Measurements from ENCODE around the gene RGS18.
"Not testable (repeated sequence)": the region's sequence is repeated elsewhere in the genome, so short reads cannot be mapped to it uniquely, and the experiment has no call there.

RGS18 gene

DNA sequence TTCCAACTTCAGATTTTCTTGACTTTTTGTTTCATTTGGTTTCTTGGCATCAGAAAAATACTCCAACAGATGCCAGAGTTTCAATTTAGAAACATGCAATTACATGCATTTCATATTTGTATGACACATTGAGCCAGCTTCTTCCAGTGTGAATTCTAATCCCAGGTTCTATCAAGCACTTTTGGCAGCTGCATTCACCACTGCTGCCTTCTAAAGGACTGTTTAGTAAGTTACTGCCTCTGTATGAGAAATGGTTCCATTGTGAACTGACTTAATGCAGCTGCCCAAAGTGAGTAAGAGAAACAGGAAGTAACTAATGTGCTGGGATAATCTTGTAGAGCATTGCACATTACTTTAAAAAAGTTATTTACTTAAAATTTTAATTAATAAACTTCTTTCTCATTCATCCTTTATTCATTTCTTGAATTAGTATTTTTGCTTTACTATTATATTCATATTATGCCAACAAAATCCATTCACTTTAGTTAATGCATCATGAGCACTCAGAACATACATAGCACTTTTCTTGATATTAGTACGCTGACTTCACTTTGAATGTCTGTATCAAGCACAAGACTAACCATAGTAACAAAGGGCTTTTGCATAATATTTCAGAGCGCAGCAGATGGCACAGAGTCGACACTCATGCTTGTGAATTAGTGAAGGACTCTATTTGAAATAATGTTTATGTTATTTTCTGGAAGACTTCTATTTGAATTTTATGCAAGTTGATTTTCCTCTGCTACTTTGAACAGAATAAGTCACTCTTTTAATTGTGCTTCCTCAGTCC, 9.8 kb downstream of the RGS18 start:
- no peak for DNase-seq

- no peak for DNase-seq
Measured at GRCh38 chr1:192168964-192169363, 10.7 kb downstream of the RGS18 start.

DNA sequence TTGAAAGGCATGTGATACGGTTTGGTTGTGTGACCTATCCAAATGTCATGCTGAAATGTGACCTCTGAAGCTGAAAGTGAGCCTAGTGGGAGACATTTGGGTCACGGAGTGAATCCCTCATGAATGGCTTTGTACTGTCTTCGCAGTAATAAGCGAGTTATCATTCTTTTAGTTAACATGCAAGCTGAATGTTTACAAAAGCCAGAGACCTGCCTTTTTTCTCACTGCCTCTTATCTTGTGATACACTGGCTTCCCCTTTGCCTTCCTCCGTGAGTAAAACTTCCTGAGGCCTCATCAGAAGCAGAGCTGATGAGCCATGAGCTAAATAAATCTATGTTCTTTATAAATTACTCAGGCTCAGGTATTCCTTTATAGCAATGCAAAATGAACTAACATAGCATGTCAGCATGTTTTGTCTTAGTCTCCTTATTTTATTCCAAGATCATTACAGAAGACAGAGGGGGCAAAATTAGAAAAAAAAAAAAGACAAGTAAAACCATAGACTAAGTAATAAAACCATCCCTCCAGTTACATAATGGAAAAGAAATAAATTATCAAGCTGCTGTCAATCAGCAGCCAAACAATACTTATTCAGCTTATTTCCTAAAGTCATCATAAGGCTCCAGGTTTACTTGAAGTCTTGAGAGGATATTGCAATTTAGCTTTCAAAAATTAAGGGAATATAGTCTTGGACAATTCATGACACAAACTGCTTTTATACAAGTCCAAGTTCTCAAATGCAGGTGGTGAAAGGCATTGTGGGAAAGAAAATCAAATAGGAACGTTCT, 12.1 kb downstream of the RGS18 start:
- no peak for DNase-seq

DNA sequence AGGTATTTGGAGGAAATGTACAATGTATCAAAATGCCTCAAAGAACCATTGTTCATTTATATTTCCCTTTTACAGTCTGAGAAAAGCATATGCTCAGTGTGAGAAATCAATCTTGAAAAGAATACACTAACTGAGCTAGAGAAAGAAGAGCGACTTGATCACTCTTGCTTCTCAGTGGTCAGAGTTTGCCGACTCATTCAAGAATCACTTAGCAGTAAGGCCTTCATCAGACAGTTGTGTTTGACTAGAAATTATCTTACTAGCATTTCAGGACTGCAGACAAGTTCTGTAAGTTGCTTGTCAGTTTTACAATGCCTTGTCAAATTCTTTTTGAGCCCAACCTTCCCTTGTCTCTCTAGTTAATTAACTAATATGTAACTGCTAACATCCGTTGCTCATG, 12.9 kb downstream of the RGS18 start:
- no peak for DNase-seq

DNA sequence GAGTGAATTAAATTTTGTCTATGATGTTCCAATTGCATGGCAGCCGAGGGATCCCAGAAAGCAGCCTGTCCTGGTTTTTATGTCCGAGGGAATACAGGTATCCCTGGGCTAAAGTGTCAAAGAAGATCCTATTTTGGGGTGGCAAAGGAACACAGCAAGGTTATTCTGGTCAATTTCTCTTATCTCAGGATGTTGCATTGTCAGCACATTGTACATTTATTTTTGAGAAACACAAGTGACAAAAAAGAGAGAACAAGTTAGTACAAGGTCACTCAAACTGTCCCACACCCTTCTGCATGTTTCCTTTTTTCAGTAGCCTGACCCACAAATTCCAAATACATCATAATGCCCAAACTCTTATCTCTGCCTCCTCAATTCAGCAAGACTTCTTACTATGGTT, 17.7 kb downstream of the RGS18 start:
- no peak for DNase-seq

DNA sequence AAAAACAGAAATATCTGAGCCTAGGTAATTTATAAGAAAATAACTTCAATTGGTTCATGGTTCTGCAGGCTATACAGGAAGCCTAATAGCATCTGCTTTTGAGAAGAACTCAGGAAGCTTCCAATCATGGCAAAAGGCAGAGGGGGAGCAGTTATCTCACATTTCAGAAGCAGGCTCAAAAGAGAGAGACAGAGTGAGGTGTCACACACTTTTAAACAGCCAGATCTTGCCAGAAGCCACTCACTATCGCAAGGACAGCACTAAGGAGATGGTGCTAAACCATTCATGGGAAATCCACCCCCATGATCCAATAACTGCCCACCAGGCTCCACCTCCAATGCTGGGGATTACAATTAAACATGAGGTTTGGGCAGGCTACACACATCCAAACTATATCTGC, 25.5 kb downstream of the RGS18 start:
- DNase-seq, result no peak

DNA sequence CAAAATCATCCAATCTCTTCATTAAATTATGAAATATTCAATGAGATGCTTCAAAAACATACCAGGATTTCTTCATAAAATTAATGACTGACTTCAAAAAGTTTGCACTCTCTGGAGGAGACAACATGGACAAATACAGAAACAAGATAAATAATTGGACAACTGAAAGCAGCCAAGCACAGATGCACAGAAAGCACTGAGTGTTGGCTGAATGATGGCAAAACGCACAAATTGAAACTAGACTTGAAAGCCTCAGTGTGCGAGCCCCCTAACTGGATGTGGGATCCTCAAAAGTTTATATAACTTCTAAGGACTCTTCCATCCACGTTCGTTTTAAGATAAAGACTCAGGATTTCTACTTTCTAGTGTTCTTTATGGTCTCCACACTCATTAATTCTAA, 27.9 kb downstream of the RGS18 start:
- DNase-seq, result no peak

- no peak for DNase-seq
Measured at GRCh38 chr1:192190066-192190465, 31.8 kb downstream of the RGS18 start.

DNA sequence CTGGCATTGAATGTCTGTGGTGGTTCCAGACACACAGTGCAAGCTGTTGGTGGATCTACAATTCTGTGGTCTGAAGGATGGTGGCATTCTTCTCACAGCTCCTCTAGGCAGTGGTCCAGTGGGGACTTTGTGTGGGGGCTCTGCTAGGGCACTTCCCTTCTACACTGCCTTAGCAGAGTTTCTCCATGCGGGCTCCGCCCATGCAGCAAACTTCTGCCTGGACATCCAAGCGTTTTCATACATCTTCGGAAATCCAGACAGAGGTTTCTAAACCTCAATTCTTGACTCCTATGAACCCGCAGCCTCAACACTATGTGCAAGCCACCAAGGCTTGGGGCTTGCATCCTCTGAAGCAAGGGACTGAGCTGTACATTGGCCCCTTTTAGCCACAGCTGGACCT, 43.0 kb downstream of the RGS18 start:
- no peak for DNase-seq

DNA sequence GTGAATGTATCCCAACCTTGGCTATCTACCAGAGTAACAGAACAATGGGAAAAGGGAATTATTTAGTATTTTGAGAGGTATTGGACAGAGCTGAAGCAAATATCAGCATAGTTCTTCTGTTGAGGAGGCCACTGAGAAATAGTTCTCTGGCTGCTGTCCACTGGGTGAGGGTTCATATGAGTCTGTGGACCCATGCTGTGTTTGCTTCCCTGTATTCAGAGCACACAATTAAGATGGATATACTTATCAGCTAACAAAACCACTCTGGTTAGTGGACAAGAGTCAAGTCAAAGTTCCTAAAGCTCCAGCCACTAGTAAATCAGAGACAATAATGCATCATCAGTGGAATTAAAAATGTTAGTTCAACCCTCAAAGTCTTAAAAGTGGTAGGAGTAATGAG, 66.1 kb downstream of the RGS18 start:
- no peak for DNase-seq

DNA sequence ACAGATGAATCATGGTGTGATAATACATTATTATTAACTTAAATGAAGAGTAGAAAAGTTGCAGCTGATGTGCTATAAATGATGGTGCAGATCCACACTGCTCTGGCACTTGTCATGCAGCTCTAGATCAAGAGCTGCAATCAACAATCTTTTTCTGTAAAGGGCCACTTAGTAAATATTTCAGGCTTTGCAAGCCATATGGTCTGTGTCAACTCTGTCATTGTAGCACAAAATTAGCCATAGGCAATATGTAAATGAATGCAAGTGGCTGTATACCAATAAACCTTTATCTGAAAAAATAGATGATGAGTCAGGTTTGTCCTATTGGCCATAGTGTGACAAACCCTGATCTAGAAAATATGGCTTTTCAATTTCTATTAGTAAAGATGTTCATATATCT, 66.6 kb downstream of the RGS18 start:
- DNase-seq, result no peak

DNA sequence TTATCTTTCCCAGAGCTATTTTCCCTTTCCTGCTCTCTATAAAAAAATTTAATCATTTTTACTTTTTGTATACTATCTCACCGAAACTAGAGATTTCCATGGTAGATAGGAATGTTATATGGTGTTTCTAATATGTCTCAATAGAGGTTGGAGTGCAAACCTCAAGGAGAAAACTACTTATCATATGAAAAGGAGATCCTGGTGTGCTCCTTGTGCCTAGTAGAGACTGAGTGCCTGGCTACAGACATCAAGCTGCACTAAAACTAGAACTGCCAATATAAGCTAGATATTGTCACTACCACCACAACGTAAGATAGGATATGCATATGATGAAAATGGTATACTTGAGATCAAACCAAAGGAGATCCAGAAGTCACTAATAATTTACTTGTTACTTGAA, 67.0 kb downstream of the RGS18 start:
- DNase-seq, result no peak

DNA sequence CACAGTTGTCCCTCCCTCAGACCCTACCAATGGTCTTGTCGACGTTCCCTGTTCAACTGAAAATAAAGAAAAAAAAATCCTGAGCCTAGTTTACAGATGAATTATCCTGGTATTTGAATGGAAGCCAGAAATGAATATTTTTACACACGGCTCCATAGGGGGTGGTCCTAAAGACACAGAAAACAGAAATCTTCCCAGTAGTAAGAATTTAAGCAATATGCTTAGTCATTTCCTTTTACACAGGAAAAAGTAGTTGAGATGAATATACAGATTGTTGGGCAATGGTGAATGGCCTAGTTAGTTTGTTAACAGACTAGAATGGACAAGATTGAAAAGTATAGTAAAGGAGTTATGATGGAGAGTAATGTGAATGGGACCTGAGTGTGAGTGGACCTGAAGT, 67.4 kb downstream of the RGS18 start:
- no peak for DNase-seq

DNA sequence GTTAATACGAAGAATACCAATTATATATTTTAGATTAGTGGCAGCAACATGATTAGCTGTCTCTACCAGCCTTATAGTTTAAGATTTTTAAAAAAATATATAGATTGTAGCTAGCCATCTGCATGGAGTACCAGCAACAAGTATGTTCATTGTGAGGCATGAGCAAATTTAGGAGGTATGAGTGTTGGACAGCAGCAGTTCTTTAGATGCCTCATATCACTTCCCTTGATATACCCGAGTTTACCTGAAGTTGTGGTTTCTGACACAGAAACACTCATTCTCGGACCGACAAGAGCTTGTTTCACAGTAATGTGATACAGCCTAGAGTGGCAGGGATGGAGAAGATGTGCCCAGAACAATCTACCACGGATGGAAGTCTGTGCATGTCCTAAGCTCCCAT, 69.1 kb downstream of the RGS18 start:
- DNase-seq, result no peak

DNA sequence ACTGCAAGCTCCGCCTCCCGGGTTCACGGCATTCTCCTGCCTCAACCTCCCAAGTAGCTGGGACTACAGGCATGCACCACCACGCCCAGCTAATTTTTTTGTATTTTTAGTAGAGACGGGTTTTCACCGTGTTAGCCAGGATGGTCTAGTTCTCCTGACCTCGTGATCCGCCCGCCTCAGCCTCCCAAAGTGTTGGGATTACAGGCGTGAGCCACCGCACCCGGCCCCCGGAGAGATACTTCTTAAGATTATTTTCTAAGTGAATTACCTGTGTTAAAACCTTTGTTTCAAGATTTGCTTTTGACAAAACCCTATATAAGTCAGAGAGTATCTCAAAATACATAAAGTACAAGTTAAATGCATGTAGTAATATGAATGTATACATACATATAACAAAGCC, 69.7 kb downstream of the RGS18 start:
- DNase-seq, result not testable (repeated sequence)

DNA sequence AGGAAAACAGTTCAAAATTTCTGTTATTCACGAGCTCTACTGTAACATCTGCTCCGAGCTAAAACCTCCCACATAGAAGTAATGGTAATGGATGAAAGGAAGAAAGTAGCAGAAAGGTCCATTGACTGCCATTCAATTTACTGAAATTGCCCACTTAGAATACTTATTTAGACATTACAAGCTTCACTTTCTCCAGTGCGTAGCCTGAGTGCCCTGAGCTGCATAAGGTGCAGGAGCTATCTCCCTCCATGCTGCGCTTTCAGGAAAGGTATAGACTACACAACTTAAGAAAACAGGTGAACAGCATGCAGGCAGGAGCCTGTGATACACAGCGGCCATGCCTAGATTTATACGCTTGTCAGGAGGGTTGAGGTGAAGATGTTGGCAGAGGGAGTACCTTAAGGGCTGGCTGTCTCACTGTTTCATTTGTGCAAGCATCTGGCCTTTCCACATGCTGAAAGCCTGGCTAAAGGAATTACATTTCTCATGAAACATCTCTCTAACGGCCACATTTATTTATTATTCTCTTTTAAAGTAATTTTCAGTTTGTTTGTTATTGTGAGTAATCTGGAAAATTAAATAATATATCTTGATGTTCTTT, 74.7 kb downstream of the RGS18 start:
- peak; percentile 29 for DNase-seq

DNA sequence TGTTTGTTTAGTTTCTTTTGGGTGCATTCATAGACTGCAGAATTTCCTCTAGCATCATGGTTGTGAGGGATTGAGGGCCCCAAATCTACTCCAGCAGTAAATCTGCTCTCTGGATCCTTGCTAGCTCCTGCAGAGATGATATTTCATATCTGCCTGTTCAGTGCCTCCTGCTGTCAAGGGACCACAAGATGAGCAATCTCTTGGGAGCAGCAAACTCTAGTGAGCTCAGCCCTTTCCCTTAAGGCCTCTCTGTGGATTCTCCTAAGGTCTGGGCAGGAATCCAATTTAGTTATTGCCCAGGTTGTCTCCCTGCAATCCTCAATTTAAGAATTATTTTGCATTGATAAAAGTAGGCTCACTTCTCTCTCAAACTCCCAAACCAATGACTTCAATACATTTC, 76.9 kb downstream of the RGS18 start:
- peak; percentile 65 for DNase-seq
